Stimulated activated CD4-positive, alpha-beta T cell treated with anti-CD3 and anti-CD28 coated beads, Interleukin-12 subunit alpha, Interleukin-12 subunit beta, amount 100 ng/mL, for 48 hours (primary cell): Measurements from ENCODE around the gene TBC1D22A.

ENCODE experiments used
- DNase-seq, 3 donors: peaks; one replicate each; pipeline ENCODE4 v3.0.0-alpha.2; 2020; ENCODE audit warnings: low read depth in 2 of 3, low spot score in 1 of 3

TBC1D22A gene

GRCh38 chr22:46854125-46854870 lies 91.8 kb downstream of the TBC1D22A start:
- DNase-seq = no peak

GRCh38 chr22:46855681-46856080 lies 93.2 kb downstream of the TBC1D22A start:
- DNase-seq = no peak

GRCh38 chr22:46856661-46857060 lies 94.2 kb downstream of the TBC1D22A start:
- DNase-seq = no peak

GRCh38 chr22:46857142-46857884 lies 94.9 kb downstream of the TBC1D22A start:
- no peak for DNase-seq

GRCh38 chr22:46857885-46858143 lies 95.4 kb downstream of the TBC1D22A start:
- DNase-seq = no peak

GRCh38 chr22:46858181-46858771 lies 95.8 kb downstream of the TBC1D22A start:
- DNase-seq = no peak

GRCh38 chr22:46860562-46860961 lies 98.1 kb downstream of the TBC1D22A start:
- no peak for DNase-seq

- no peak for DNase-seq
These were observed 99.3 kb downstream of the TBC1D22A start for GRCh38 chr22:46861468-46862367.

GRCh38 chr22:46862418-46863324 lies 100.2 kb downstream of the TBC1D22A start:
- no peak for DNase-seq

- DNase-seq = no peak
These were observed 101.3 kb downstream of the TBC1D22A start for GRCh38 chr22:46863794-46864193.

- no peak for DNase-seq
These were observed 102.0 kb downstream of the TBC1D22A start for GRCh38 chr22:46864314-46865051.

- no peak for DNase-seq
These were observed 102.6 kb downstream of the TBC1D22A start for GRCh38 chr22:46865052-46865434.

GRCh38 chr22:46865642-46866041 lies 103.2 kb downstream of the TBC1D22A start:
- no peak for DNase-seq

- DNase-seq = no peak
These were observed 104.1 kb downstream of the TBC1D22A start for GRCh38 chr22:46866591-46866990.

GRCh38 chr22:46867106-46867505 lies 104.7 kb downstream of the TBC1D22A start:
- no peak for DNase-seq

- DNase-seq = no peak
These were observed 106.9 kb downstream of the TBC1D22A start for GRCh38 chr22:46869329-46869728.

GRCh38 chr22:46869831-46870441 lies 107.5 kb downstream of the TBC1D22A start:
- no peak for DNase-seq

GRCh38 chr22:46871826-46872225 lies 109.4 kb downstream of the TBC1D22A start:
- no peak for DNase-seq

GRCh38 chr22:46875089-46875488 lies 112.6 kb downstream of the TBC1D22A start:
- no peak for DNase-seq
